Measurements from ENCODE around the gene RPS6KA5.

DNA sequence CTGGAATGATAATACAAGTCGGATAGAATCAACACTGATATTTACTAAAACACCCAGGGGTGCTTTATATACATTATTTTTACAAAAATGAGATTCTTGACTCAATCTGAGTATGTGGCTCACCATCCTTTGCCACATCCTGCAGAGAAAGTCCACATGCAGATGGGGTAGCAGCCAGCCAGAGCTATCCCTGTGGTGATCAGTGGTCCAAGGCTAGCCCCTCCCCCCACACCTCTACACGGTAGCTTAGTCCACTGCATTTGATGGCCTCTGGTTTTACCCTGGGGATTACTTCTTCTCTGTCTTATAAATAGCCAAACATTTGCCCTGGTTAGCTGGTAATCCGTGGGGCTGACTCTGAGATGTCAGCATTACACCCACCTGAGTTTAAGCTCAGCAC is 216.1 kb downstream of the RPS6KA5 start:
- TF ChIP-seq, protein P1, sequence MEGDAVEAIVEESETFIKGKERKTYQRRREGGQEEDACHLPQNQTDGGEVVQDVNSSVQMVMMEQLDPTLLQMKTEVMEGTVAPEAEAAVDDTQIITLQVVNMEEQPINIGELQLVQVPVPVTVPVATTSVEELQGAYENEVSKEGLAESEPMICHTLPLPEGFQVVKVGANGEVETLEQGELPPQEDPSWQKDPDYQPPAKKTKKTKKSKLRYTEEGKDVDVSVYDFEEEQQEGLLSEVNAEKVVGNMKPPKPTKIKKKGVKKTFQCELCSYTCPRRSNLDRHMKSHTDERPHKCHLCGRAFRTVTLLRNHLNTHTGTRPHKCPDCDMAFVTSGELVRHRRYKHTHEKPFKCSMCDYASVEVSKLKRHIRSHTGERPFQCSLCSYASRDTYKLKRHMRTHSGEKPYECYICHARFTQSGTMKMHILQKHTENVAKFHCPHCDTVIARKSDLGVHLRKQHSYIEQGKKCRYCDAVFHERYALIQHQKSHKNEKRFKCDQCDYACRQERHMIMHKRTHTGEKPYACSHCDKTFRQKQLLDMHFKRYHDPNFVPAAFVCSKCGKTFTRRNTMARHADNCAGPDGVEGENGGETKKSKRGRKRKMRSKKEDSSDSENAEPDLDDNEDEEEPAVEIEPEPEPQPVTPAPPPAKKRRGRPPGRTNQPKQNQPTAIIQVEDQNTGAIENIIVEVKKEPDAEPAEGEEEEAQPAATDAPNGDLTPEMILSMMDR (IDR thresholded peaks at IDR 0.05 in 2 of 3, conservative IDR thresholded peaks at IDR 0.05 in 1 of 3; ENCODE audit: borderline replicate concordance in 1 of 3, insufficient read depth in 1 of 3, low read depth in 2 of 3, low read length in 2 of 3) = no peak
- TF ChIP-seq POLR2A (IDR thresholded peaks at IDR 0.05; ENCODE audit: borderline replicate concordance, extremely low read depth, insufficient read depth, insufficient read length) = no peak
- no peak for TF ChIP-seq EZH2phosphoT487 (IDR thresholded peaks at IDR 0.05; ENCODE audit: borderline replicate concordance)
- no peak for TF ChIP-seq SIN3A (IDR thresholded peaks at IDR 0.05; ENCODE audit: low read depth)
- TF ChIP-seq POLR2AphosphoS5 (IDR thresholded peaks at IDR 0.05; ENCODE audit: low read depth, low read length) = no peak
- TF ChIP-seq CBX3 (IDR thresholded peaks at IDR 0.05; ENCODE audit: low read depth) = no peak
- no peak for TF ChIP-seq EZH2 (IDR thresholded peaks at IDR 0.05)

All from HCT116 (cell line).